H1 (cell line): ENCODE measurements around the gene BTG2. TPM values are rescaled to one million over a fixed set of nuclear protein-coding genes. Genes with fewer than 3 reads are reported as not detected.

Experiments used
- CTCF ChIA-PET: fragments of 300-600 bp; sonication (Branson Sonifier 250); formaldehyde crosslinking; loops from one replicate; lab custom pipeline; 2021; ENCODE audit not compliant: partially characterized antibody; lab: Charles Lee
- POLR2A ChIA-PET: fragments of 300-600 bp; sonication (Branson Sonifier 250); formaldehyde crosslinking; loops from one replicate; lab custom pipeline; 2021; ENCODE audit warnings: inconsistent platforms; ENCODE audit not compliant: partially characterized antibody; lab: Charles Lee
- DNase-seq, 2 experiments: peaks; one replicate each; pipeline versions ENCODE4 v3.0.0 to v3.0.0-alpha.2; 2010 to 2022; ENCODE audit warnings: low spot score in 2 of 2, low read depth in 1 of 2, mixed read lengths in 1 of 2
- FAIRE-seq: peaks from 2 replicates; lab custom pipeline; 2011; peaks lifted over from hg19 to GRCh38; lab: Jason Lieb, UNC
- H2AFZ ChIP-seq: 2 replicates; pipeline ENCODE4 v1.8.1; 2012; ENCODE audit warnings: low read length, inconsistent platforms
- H2AK5ac ChIP-seq: 2 replicates; pipeline ENCODE4 v1.6.1; 2013; ENCODE audit warnings: low read depth, low read length
- H2BK120ac ChIP-seq: replicated peaks from 2 replicates; pipeline ENCODE3; 2013; ENCODE audit warnings: low read depth, low read length, inconsistent platforms
- H2BK12ac ChIP-seq: 2 replicates; pipeline ENCODE4 v1.6.1; 2013; ENCODE audit warnings: low read depth, low read length
- H2BK15ac ChIP-seq: 2 replicates; pipeline ENCODE4 v1.6.1; 2013; ENCODE audit warnings: low read length
- H2BK20ac ChIP-seq: 2 replicates; pipeline ENCODE4 v1.6.1; 2013; ENCODE audit warnings: low read length
- H2BK5ac ChIP-seq: 2 replicates; pipeline ENCODE4 v1.6.1; 2013; ENCODE audit warnings: low read depth, low read length
- H3K14ac ChIP-seq: 2 replicates; pipeline ENCODE4 v1.6.1; 2013; ENCODE audit warnings: inconsistent platforms; ENCODE audit not compliant: insufficient read length
- H3K18ac ChIP-seq: 2 replicates; pipeline ENCODE4 v1.6.1; 2013; ENCODE audit warnings: low read length; ENCODE audit errors: extremely low read depth
- H3K23ac ChIP-seq: 2 replicates; pipeline ENCODE4 v1.6.1; 2013; ENCODE audit warnings: inconsistent platforms; ENCODE audit not compliant: insufficient read length
- H3K23me2 ChIP-seq: 2 replicates; pipeline ENCODE4 v1.6.1; 2013; ENCODE audit warnings: low read depth, low read length
- H3K27ac ChIP-seq: 2 replicates; pipeline ENCODE4 v1.6.1; 2011; ENCODE audit warnings: low read depth, low read length, inconsistent platforms
- H3K27me3 ChIP-seq, 4 experiments: replicated peaks in 1 of 4; 1 replicate in 1 of 4; 2 replicates in 3 of 4; pipeline versions ENCODE4 v1.6.1 to v1.8.1; 2011 to 2013; ENCODE audit warnings: low read length in 3 of 4, mild to moderate bottlenecking in 3 of 4, inconsistent platforms in 2 of 4, mixed read lengths in 2 of 4, moderate library complexity in 1 of 4; ENCODE audit not compliant: control insufficient read depth in 3 of 4, insufficient read depth in 3 of 4; ENCODE audit errors: extremely low read depth in 1 of 4
- H3K36me3 ChIP-seq, 4 experiments: 2 replicates each; pipeline versions ENCODE4 v1.6.1 to v1.8.1; 2011 to 2013; ENCODE audit warnings: mild to moderate bottlenecking in 4 of 4, low read length in 3 of 4, moderate library complexity in 2 of 4, control low read depth in 1 of 4, inconsistent platforms in 1 of 4; ENCODE audit not compliant: insufficient read depth in 4 of 4, control insufficient read depth in 2 of 4
- H3K4ac ChIP-seq: replicated peaks from 2 replicates; pipeline ENCODE3; 2013; ENCODE audit warnings: low read length, low read depth, mixed read lengths, inconsistent platforms; ENCODE audit not compliant: insufficient read length
- H3K4me1 ChIP-seq, 4 experiments: replicated peaks in 1 of 4; 1 replicate in 1 of 4; 2 replicates in 3 of 4; pipeline versions ENCODE4 v1.6.1 to v1.8.1; 2011 to 2013; ENCODE audit warnings: low read length in 3 of 4, inconsistent platforms in 2 of 4, mixed read lengths in 1 of 4; ENCODE audit not compliant: insufficient read depth in 4 of 4, control insufficient read depth in 3 of 4
- H3K4me2 ChIP-seq, 2 experiments: 2 replicates each; pipeline versions ENCODE4 v1.6.1 to v1.8.1; 2011 to 2013; ENCODE audit warnings: low read depth in 2 of 2, low read length in 2 of 2, control low read depth in 1 of 2, inconsistent platforms in 1 of 2, mild to moderate bottlenecking in 1 of 2; ENCODE audit not compliant: insufficient read depth in 1 of 2
- H3K4me3 ChIP-seq, 4 experiments: fragments of 200-600, 300-600 bp in 1 of 4; sonication (generic), shearing (Covaris generic), sonication (Bioruptor Twin) in 1 of 4; 2 replicates each; pipeline versions ENCODE4 v1.5.1 to v1.8.1; 2011 to 2016; ENCODE audit warnings: low read length in 4 of 4, low read depth in 3 of 4, control low read depth in 2 of 4, inconsistent platforms in 2 of 4, mild to moderate bottlenecking in 2 of 4, mixed read lengths in 1 of 4, moderate library complexity in 1 of 4; ENCODE audit not compliant: insufficient read depth in 2 of 4; ENCODE audit errors: extremely low read depth in 1 of 4
- H3K56ac ChIP-seq: replicated peaks from 2 replicates; pipeline ENCODE3; 2013; ENCODE audit warnings: low read depth, mild to moderate bottlenecking, mixed read lengths, low read length, inconsistent platforms; ENCODE audit not compliant: insufficient read length
- H3K79me1 ChIP-seq: 2 replicates; pipeline ENCODE4 v1.6.1; 2013; ENCODE audit warnings: low read depth, low read length, control low read depth
- H3K79me2 ChIP-seq, 2 experiments: 2 replicates each; pipeline versions ENCODE4 v1.6.1 to v1.8.1; 2012 to 2013; ENCODE audit warnings: low read length in 2 of 2, mild to moderate bottlenecking in 2 of 2, inconsistent platforms in 1 of 2; ENCODE audit not compliant: insufficient read depth in 2 of 2, control insufficient read depth in 1 of 2
- H3K9ac ChIP-seq, 4 experiments: replicated peaks in 1 of 4; 1 replicate in 1 of 4; 2 replicates in 3 of 4; pipeline versions ENCODE4 v1.6.1 to v1.8.1; 2011 to 2013; ENCODE audit warnings: low read depth in 3 of 4, low read length in 3 of 4, control low read depth in 2 of 4, mild to moderate bottlenecking in 2 of 4, moderate library complexity in 2 of 4, inconsistent platforms in 1 of 4; ENCODE audit errors: extremely low read depth in 1 of 4
- H3K9me3 ChIP-seq, 2 experiments: 2 replicates each; pipeline versions ENCODE4 v1.6.1 to v1.8.1; 2012 to 2013; ENCODE audit warnings: mild to moderate bottlenecking in 2 of 2, moderate library complexity in 2 of 2, control low read depth in 1 of 2, inconsistent platforms in 1 of 2, low read depth in 1 of 2, low read length in 1 of 2, mixed read lengths in 1 of 2; ENCODE audit not compliant: insufficient read depth in 2 of 2
- H4K20me1 ChIP-seq, 2 experiments: replicated peaks in 1 of 2; 2 replicates each; pipeline versions ENCODE3 to v1.8.1; 2011 to 2013; ENCODE audit warnings: inconsistent platforms in 2 of 2, low read length in 2 of 2, mild to moderate bottlenecking in 1 of 2; ENCODE audit not compliant: insufficient read depth in 2 of 2, control insufficient read depth in 1 of 2
- H4K5ac ChIP-seq: 2 replicates; pipeline ENCODE4 v1.6.1; 2013; ENCODE audit warnings: low read length, low read depth, mixed read lengths, inconsistent platforms; ENCODE audit not compliant: insufficient read length
- H4K8ac ChIP-seq: 2 replicates; pipeline ENCODE4 v1.8.0; 2013; ENCODE audit warnings: mild to moderate bottlenecking, moderate library complexity, low read length, inconsistent platforms; ENCODE audit not compliant: insufficient read depth; ENCODE audit errors: extremely low read depth
- H4K91ac ChIP-seq: replicated peaks from 2 replicates; pipeline ENCODE3; 2013; ENCODE audit warnings: low read length, mixed read lengths, inconsistent platforms; ENCODE audit not compliant: insufficient read length
- HDAC2 ChIP-seq, 2 experiments: fragments of 300-600 bp in 1 of 2; sonication (generic) in 1 of 2; IDR thresholded peaks; 2 replicates each; pipeline ENCODE4 v1.6.1; 2011 to 2012; ENCODE audit warnings: low read depth in 2 of 2, low read length in 2 of 2, mild to moderate bottlenecking in 2 of 2, moderate library complexity in 2 of 2, borderline replicate concordance in 1 of 2, inconsistent platforms in 1 of 2
- HDAC6 ChIP-seq: IDR thresholded peaks from one replicate; pipeline ENCODE4 v1.7.1; 2012; ENCODE audit warnings: low read depth, mild to moderate bottlenecking, inconsistent platforms, low read length, moderate library complexity
- JUN ChIP-seq: IDR thresholded peaks from 2 replicates; pipeline ENCODE4 v1.6.1; 2011; ENCODE audit warnings: low read depth, mild to moderate bottlenecking, improper control_type of control experiment, low read length
- JUND ChIP-seq: IDR thresholded peaks from 2 replicates; pipeline ENCODE4 v1.6.1; 2011; ENCODE audit warnings: mild to moderate bottlenecking, improper control_type of control experiment, low read length
- NRF1 ChIP-seq: IDR thresholded peaks from 2 replicates; pipeline ENCODE4 v1.6.1; 2011; ENCODE audit warnings: mild to moderate bottlenecking, low read depth, low read length, improper control_type of control experiment
- POU5F1 ChIP-seq: IDR thresholded peaks from 2 replicates; pipeline ENCODE4 v1.6.1; 2011; ENCODE audit warnings: low read depth, mild to moderate bottlenecking, low read length, moderate library complexity
- RBBP5 ChIP-seq: IDR thresholded peaks from 2 replicates; pipeline ENCODE4 v1.7.1; 2012; ENCODE audit warnings: low read depth, mild to moderate bottlenecking, inconsistent platforms, low read length, moderate library complexity, borderline replicate concordance
- SIRT6 ChIP-seq: IDR thresholded peaks from one replicate; pipeline ENCODE4 v1.7.1; 2012; ENCODE audit warnings: low read length, inconsistent platforms
- SIX5 ChIP-seq: IDR thresholded peaks from 2 replicates; pipeline ENCODE4 v1.6.1; 2011; ENCODE audit warnings: mild to moderate bottlenecking, low read depth, low read length
- SP1 ChIP-seq: IDR thresholded peaks from 2 replicates; pipeline ENCODE4 v1.6.1; 2011; ENCODE audit warnings: low read depth, low read length
- TBP ChIP-seq: IDR thresholded peaks from 2 replicates; pipeline ENCODE4 v1.6.1; 2011; ENCODE audit warnings: low read depth, low read length, improper control_type of control experiment
- TCF12 ChIP-seq: IDR thresholded peaks from 2 replicates; pipeline ENCODE4 v1.6.1; 2011; ENCODE audit warnings: low read depth, mild to moderate bottlenecking, low read length
- TEAD4 ChIP-seq: IDR thresholded peaks from 2 replicates; pipeline ENCODE4 v1.6.1; 2012; ENCODE audit warnings: low read depth, low read length, inconsistent platforms, mixed read lengths
- YY1 ChIP-seq: IDR thresholded peaks from 2 replicates; pipeline ENCODE4 v1.6.1; 2011; ENCODE audit warnings: low read depth, mild to moderate bottlenecking, low read length
- WGBS, 2 experiments: shearing (Covaris generic) in 1 of 2; methylation state at CpG; one replicate each; pipeline versions ENCODE4 v1.1.6 to v1.1.7; 2013 to 2015; ENCODE audit warnings: low lambda C conversion rate in 2 of 2, mixed read lengths in 2 of 2, inconsistent platforms in 1 of 2, low coverage in 1 of 2, missing lambda C conversion rate in 1 of 2; ENCODE audit not compliant: insufficient replicate concordance in 2 of 2, insufficient coverage in 1 of 2, insufficient read length in 1 of 2; ENCODE audit errors: extremely low coverage in 1 of 2, missing lambda C conversion rate in 1 of 2; 5-methylcytosine and 5-hydroxymethylcytosine counted together
- polyA plus RNA-seq, 7 experiments: library from polyadenylated mRNA; depleted of rRNA in 3 of 7; stranded (reverse) in 5 of 7; unstranded in 2 of 7; fragments of >200 nt in 5 of 7; fragments of 200-250 nt in 2 of 7; gene quantifications; 1 replicate in 5 of 7; 2 replicates in 1 of 7; 4 replicates in 1 of 7; pipeline versions ENCODE4 v1.2.1 to v1.2.3, GENCODE V29; 2011 to 2013; ENCODE audit warnings: missing spikeins in 2 of 7, mixed read lengths in 2 of 7
- total RNA-seq: library from RNA; stranded (reverse); fragmentation: NEBNext Ultra II Directional; extraction: Animal tissue kit (Norgen Biotek cat#: 25700); gene quantifications from 2 replicates; pipeline ENCODE4 v1.2.1, GENCODE V29; 2021
- TF ChIP-seq, protein P1 (sequence below): IDR thresholded peaks from 2 replicates; pipeline ENCODE4 v1.6.1; 2012; ENCODE audit warnings: inconsistent platforms

BTG2 gene
- total and polyA plus RNA-seq, 2 of the 8 experiments (the other 6 are each of a cell fraction or from before 2014, with no cell fraction given) = 4.8 to 11.0 TPM

DNA sequence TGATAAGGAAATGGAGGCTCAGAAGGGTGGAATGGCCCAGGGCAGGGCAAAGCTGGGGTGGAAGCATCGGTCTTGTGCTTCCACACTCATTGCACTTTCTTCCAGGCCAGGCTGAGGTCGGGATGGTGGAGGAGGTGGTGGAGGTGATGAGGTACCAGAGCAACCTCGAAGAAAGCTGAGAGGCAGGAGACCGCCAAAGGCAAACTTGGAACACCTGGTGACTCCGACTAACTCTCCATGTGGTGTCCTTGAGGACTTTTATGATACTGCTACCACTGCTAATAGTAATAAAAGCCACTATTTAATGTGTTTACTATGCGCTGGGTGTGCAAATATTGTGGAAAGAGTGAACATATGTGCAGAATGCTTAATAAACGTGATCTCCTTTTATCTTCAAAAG is 16.9 kb upstream of the BTG2 start:
- H2BK5ac ChIP-seq = no peak overlapping the region
- no peak overlapping the region for H2BK120ac ChIP-seq
- H4K5ac ChIP-seq = no peak overlapping the region
- DNase-seq (no peak), FAIRE-seq (no peak)
- H3K9me3 ChIP-seq = no peaks in the 10 kb centered on the region
- no peak overlapping the region for H3K9ac ChIP-seq
- peaks cover 0 to 20% (median 14%) of the 10 kb centered on the region in 4 experiments; a peak in 4 of 7 replicates for H3K27me3 ChIP-seq
- no peak overlapping the region for H3K4ac ChIP-seq
- H3K27ac ChIP-seq = no peak overlapping the region
- H3K79me2 ChIP-seq = no peaks in the 10 kb centered on the region
- ChIA-PET CTCF (interaction anchor here (0.7 to 39.0 kb wide), 11 partner anchors 15 to 484 kb away, joined by 3 to 785 read pairs (median 5); no protein-coding TSS in a partner anchor), POLR2A (interaction anchor here (1.0 to 2.6 kb wide), 3 partner anchors 10 to 19 kb away, joined by 3 to 8 read pairs (median 4); no protein-coding TSS in a partner anchor)
- peaks cover 15 to 34% (median 22%) of the 10 kb centered on the region in 4 experiments for H3K4me1 ChIP-seq
- H3K23me2 ChIP-seq = no peaks in the 10 kb centered on the region; the same call in 1 of the 2 replicates
- H4K20me1 ChIP-seq = no peaks in the 10 kb centered on the region
- no peak overlapping the region for H3K14ac ChIP-seq
- no peak overlapping the region for H3K23ac ChIP-seq
- H2AK5ac ChIP-seq = peak overlapping the region; percentile 98; the same call in 1 of the 2 replicates
- H2AFZ ChIP-seq = no peak overlapping the region
- H2BK20ac ChIP-seq = no peak overlapping the region
- no peaks in the 10 kb centered on the region for H3K79me1 ChIP-seq
- H3K4me2 ChIP-seq = no peak overlapping the region
- no peak overlapping the region for H3K4me3 ChIP-seq
- no peak overlapping the region for H4K91ac ChIP-seq
- no peak overlapping the region for H4K8ac ChIP-seq
- no peak overlapping the region for H2BK15ac ChIP-seq
- 85% methylated on average over 7 of the region's 7 CpGs; no CpG with 5 or more reads in 1 of the 2 experiments for WGBS, 2 experiments
- H2BK12ac ChIP-seq = peak overlapping the region; percentile 85; the same call in 1 of the 2 replicates
- H3K56ac ChIP-seq = no peak overlapping the region
- no peak overlapping the region for H3K18ac ChIP-seq
- H3K36me3 ChIP-seq = no peaks in the 10 kb centered on the region
- TF ChIP-seq TBP = no peak
- no peak for TF ChIP-seq TEAD4
- no peak for TF ChIP-seq SIRT6
- TF ChIP-seq RBBP5 = no peak
- TF ChIP-seq YY1 = no peak
- no peak for TF ChIP-seq TCF12
- no peak for TF ChIP-seq NRF1
- TF ChIP-seq JUND = no peak
- no peak for TF ChIP-seq SIX5
- TF ChIP-seq HDAC6 = no peak
- TF ChIP-seq HDAC2 (IDR thresholded peaks at IDR 0.05; ENCODE audit: borderline replicate concordance in 1 of 2, low read depth in 2 of 2, low read length in 2 of 2) = no peak
- TF ChIP-seq JUN = no peak
- TF ChIP-seq, protein P1, sequence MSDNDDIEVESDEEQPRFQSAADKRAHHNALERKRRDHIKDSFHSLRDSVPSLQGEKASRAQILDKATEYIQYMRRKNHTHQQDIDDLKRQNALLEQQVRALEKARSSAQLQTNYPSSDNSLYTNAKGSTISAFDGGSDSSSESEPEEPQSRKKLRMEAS = no peak
- no peak for TF ChIP-seq POU5F1
- TF ChIP-seq SP1 = no peak
